ENCODE measurements around the gene MTSS2. TPM values are rescaled to one million over a fixed set of nuclear protein-coding genes. Genes with fewer than 3 reads are reported as not detected.

Gene MTSS2
- total RNA-seq, 1 experiment from 2014 or later = 18.7 TPM

DNA sequence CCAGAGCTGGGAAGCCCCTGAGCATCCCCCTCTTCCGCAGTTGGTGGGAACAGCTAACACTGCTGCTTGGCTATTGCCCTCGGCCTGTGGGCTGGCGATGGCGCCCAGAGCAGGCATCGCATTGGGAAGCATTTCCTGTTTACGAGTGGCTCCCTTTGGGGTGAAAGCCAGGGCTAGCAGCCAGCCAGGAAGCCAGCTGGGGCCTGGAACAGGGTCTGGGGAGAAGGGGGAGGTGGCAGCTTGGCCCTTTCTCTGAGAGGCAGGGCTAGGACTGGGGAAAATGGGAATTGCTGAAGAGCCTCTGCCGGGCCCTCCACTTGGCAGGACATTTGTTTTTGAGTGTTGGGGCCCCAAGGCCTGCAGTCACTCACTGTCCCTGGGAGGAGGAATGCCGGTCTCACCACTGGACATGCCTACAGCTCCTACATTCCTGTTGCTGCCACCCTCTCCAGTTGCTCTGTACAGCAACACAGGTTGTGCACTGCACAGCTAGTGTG is 2.4 kb upstream of the MTSS2 start:
- POLR2A ChIA-PET (ENCODE audit: unreplicated experiment) = no interaction called here
- TF ChIP-seq, protein P1, sequence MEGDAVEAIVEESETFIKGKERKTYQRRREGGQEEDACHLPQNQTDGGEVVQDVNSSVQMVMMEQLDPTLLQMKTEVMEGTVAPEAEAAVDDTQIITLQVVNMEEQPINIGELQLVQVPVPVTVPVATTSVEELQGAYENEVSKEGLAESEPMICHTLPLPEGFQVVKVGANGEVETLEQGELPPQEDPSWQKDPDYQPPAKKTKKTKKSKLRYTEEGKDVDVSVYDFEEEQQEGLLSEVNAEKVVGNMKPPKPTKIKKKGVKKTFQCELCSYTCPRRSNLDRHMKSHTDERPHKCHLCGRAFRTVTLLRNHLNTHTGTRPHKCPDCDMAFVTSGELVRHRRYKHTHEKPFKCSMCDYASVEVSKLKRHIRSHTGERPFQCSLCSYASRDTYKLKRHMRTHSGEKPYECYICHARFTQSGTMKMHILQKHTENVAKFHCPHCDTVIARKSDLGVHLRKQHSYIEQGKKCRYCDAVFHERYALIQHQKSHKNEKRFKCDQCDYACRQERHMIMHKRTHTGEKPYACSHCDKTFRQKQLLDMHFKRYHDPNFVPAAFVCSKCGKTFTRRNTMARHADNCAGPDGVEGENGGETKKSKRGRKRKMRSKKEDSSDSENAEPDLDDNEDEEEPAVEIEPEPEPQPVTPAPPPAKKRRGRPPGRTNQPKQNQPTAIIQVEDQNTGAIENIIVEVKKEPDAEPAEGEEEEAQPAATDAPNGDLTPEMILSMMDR (conservative IDR thresholded peaks at IDR 0.05; ENCODE audit: low read depth, low read length) = no peak
- no peak for TF ChIP-seq EZH2phosphoT487 (IDR thresholded peaks at IDR 0.05; ENCODE audit: borderline replicate concordance, low read length)
- no peak for TF ChIP-seq EZH2 (IDR thresholded peaks at IDR 0.05; ENCODE audit: low read length, unreplicated experiment)
- no peak overlapping the region for H3K9ac ChIP-seq (ENCODE audit: low read length)
- H4K20me1 ChIP-seq (ENCODE audit: low read length) = no peaks in the 10 kb centered on the region
- H3K4me3 ChIP-seq (ENCODE audit: low read length) = no peak overlapping the region
- H2AFZ ChIP-seq (ENCODE audit: low read length) = no peak overlapping the region
- CTCF ChIA-PET = no interaction called here
- no peaks in the 10 kb centered on the region for H3K36me3 ChIP-seq (ENCODE audit: low read depth, low read length)
- H3K9me3 ChIP-seq (ENCODE audit: low read length) = no peaks in the 10 kb centered on the region
- BruUV-seq (replicated peaks) = no TSS peak
- intact Hi-C loops (cut with micrococcal nuclease) = no loop called here
- no peak overlapping the region for H3K4me2 ChIP-seq (ENCODE audit: low read length)
- H3K4me1 ChIP-seq (ENCODE audit: insufficient read depth, low read length) = peaks cover 20% of the 10 kb centered on the region
- ATAC-seq (no peak), DNase-seq (no peak)
- no peaks in the 10 kb centered on the region for H3F3A ChIP-seq (ENCODE audit: low read length, unreplicated experiment)
- H3K9me2 ChIP-seq (replicated peaks; ENCODE audit: low read length) = no peaks in the 10 kb centered on the region
- H3K27ac ChIP-seq (ENCODE audit: low read length) = no peak overlapping the region
- peaks cover 21% of the 10 kb centered on the region for H3K79me2 ChIP-seq (ENCODE audit: low read length)
- no peaks in the 10 kb centered on the region for H3K27me3 ChIP-seq (ENCODE audit: low read length)

DNA sequence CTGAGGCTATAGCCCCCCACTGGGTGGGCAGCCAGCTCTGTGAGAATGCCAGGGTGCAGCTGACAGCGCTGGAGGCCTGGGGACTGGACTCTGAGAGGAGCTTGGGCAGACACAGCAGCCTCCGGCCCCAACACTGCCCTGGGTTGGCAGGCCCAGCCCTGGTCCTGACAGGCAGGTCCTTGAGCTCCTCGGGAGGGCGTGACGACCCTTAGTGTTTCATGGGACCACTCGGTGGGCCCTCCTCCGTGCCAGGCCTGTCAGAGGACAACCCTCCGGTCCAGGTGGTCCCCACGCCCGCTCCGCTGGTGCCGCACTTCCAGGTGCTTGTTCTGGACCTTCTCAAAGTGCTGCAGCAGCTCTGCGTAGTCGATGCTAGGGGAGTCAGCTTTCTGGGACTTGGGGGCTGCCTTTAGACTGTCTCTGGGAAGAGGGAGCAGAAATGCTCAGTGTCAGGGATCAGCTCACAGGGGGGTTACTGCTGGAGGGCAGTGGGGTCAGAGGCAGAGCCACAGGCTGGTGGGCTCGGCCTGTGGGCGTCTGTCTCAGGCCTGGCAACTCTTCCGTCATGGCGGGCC is 1.9 kb upstream of the MTSS2 start:
- no peaks in the 10 kb centered on the region for H3K9me3 ChIP-seq (ENCODE audit: low read length)
- no peak overlapping the region for H3K27ac ChIP-seq (ENCODE audit: low read length)
- POLR2A ChIA-PET (ENCODE audit: unreplicated experiment) = no interaction called here
- peaks cover 18% of the 10 kb centered on the region for H3K4me1 ChIP-seq (ENCODE audit: insufficient read depth, low read length)
- CTCF ChIA-PET = interaction anchor here (0.8 kb wide), 1 partner anchor 28 kb away, joined by 3 read pairs; no protein-coding TSS in a partner anchor
- H3K4me2 ChIP-seq (ENCODE audit: low read length) = no peak overlapping the region
- H3K4me3 ChIP-seq (ENCODE audit: low read length) = no peak overlapping the region
- intact Hi-C loops (cut with micrococcal nuclease) = loop anchor here (2.0 kb wide), 1 partner anchor 59 kb away; no protein-coding TSS in a partner anchor
- DNase-seq (no peak), ATAC-seq (no peak)
- peaks cover 27% of the 10 kb centered on the region for H3K79me2 ChIP-seq (ENCODE audit: low read length)
- H3K27me3 ChIP-seq (ENCODE audit: low read length) = no peaks in the 10 kb centered on the region
- BruUV-seq (replicated peaks) = no TSS peak
- H3F3A ChIP-seq (ENCODE audit: low read length, unreplicated experiment) = no peaks in the 10 kb centered on the region
- H3K9ac ChIP-seq (ENCODE audit: low read length) = no peak overlapping the region
- H3K9me2 ChIP-seq (replicated peaks; ENCODE audit: low read length) = no peaks in the 10 kb centered on the region
- H3K36me3 ChIP-seq (ENCODE audit: low read depth, low read length) = no peaks in the 10 kb centered on the region
- H2AFZ ChIP-seq (ENCODE audit: low read length) = no peak overlapping the region
- H4K20me1 ChIP-seq (ENCODE audit: low read length) = no peaks in the 10 kb centered on the region
- no peak for TF ChIP-seq EZH2 (IDR thresholded peaks at IDR 0.05; ENCODE audit: low read length, unreplicated experiment)
- TF ChIP-seq, protein P1 (conservative IDR thresholded peaks at IDR 0.05; ENCODE audit: low read depth, low read length) = no peak
- TF ChIP-seq EZH2phosphoT487 (IDR thresholded peaks at IDR 0.05; ENCODE audit: borderline replicate concordance, low read length) = no peak

DNA sequence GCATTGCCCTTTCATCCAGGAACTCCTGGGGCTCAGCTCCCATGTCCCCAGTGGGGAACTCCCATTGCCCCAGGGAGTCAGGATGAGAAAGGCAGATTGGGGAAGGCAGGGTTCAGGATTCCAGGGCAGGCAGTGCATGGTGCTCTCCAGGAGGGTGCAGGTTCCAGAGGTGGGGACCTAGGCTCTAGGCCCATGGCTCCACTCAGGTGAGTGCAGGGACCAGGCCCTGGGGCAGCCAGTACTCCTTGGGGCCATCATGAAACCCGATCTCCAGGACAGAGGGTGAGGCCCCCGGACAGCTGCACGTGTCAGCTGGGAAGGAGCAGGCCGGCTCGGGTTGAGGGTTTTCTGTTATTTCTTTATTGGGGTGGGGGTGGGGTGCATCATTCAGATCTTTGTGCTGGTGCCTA is 1.3 kb upstream of the MTSS2 start:
- POLR2A ChIA-PET (ENCODE audit: unreplicated experiment) = no interaction called here
- no peak overlapping the region for H3K4me2 ChIP-seq (ENCODE audit: low read length)

More for the DNA sequence above, 1.3 kb upstream of the MTSS2 start:
- peaks cover 18% of the 10 kb centered on the region for H3K4me1 ChIP-seq (ENCODE audit: insufficient read depth, low read length)
- no TSS peak for BruUV-seq (replicated peaks)
- CTCF ChIA-PET = interaction anchor here (0.8 kb wide), 1 partner anchor 28 kb away, joined by 3 read pairs; no protein-coding TSS in a partner anchor
- DNase-seq (no peak), ATAC-seq (no peak)
- H3K27me3 ChIP-seq (ENCODE audit: low read length) = no peaks in the 10 kb centered on the region
- no peaks in the 10 kb centered on the region for H3F3A ChIP-seq (ENCODE audit: low read length, unreplicated experiment)
- no peak overlapping the region for H2AFZ ChIP-seq (ENCODE audit: low read length)
- H3K79me2 ChIP-seq (ENCODE audit: low read length) = peaks cover 33% of the 10 kb centered on the region
- H3K36me3 ChIP-seq (ENCODE audit: low read depth, low read length) = no peaks in the 10 kb centered on the region
- H3K4me3 ChIP-seq (ENCODE audit: low read length) = no peak overlapping the region
- intact Hi-C loops (cut with micrococcal nuclease) = loop anchor here (2.0 kb wide), 1 partner anchor 60 kb away; no protein-coding TSS in a partner anchor
- H4K20me1 ChIP-seq (ENCODE audit: low read length) = no peaks in the 10 kb centered on the region
- H3K9me2 ChIP-seq (replicated peaks; ENCODE audit: low read length) = no peaks in the 10 kb centered on the region
- H3K9ac ChIP-seq (ENCODE audit: low read length) = no peak overlapping the region
- no peaks in the 10 kb centered on the region for H3K9me3 ChIP-seq (ENCODE audit: low read length)
- TF ChIP-seq EZH2 (IDR thresholded peaks at IDR 0.05; ENCODE audit: low read length, unreplicated experiment) (no peak), EZH2phosphoT487 (IDR thresholded peaks at IDR 0.05; ENCODE audit: borderline replicate concordance, low read length) (no peak)
- TF ChIP-seq, protein P1 (conservative IDR thresholded peaks at IDR 0.05; ENCODE audit: low read depth, low read length) = no peak
- no peak overlapping the region for H3K27ac ChIP-seq (ENCODE audit: low read length)
